Thoracic aorta (tissue), 2 donors: ENCODE data around the gene MED1. TPM values are rescaled to one million over a fixed set of nuclear protein-coding genes. Genes with fewer than 3 reads are reported as not detected.
"Not testable (repeated sequence)": the region's sequence is repeated elsewhere in the genome, so short reads cannot be mapped to it uniquely, and the experiment has no call there.

ENCODE experiments used
- ATAC-seq: fragments of 150-250 bp; one replicate; pipeline ENCODE4 v1.8.0; 2017; ENCODE audit warnings: low read depth; ENCODE audit not compliant: insufficient number of reproducible peaks, low FRiP score
- DNase-seq: peaks from one replicate; pipeline ENCODE4 v3.0.0-alpha.2; 2020; ENCODE audit warnings: low spot score
- H3K27ac ChIP-seq, 2 donors: fragments of 200-600 bp; sonication (generic); 1 replicate in 1 of 2; 2 replicates in 1 of 2; pipeline ENCODE4 v1.5.1; 2016; ENCODE audit warnings: mild to moderate bottlenecking in 2 of 2, moderate library complexity in 2 of 2
- H3K27me3 ChIP-seq: fragments of 200-600 bp; sonication (generic); replicated peaks from 2 replicates; pipeline ENCODE4 v1.6.0; 2016; ENCODE audit warnings: mild to moderate bottlenecking; ENCODE audit not compliant: insufficient read depth
- H3K36me3 ChIP-seq: fragments of 200-600 bp; sonication (generic); one replicate; pipeline ENCODE4 v1.5.1; 2016
- H3K4me1 ChIP-seq, 2 donors: fragments of 200-600 bp; sonication (generic); 1 replicate in 1 of 2; 2 replicates in 1 of 2; pipeline versions ENCODE4 v1.5.1 to v1.6.0; 2016; ENCODE audit warnings: low read depth in 2 of 2, mild to moderate bottlenecking in 1 of 2; ENCODE audit not compliant: control insufficient read depth in 1 of 2
- H3K4me3 ChIP-seq: fragments of 200-600 bp; sonication (generic); 2 replicates; pipeline ENCODE4 v1.5.1; 2016; ENCODE audit warnings: mild to moderate bottlenecking
- H3K9me3 ChIP-seq: fragments of 200-600 bp; sonication (generic); 2 replicates; pipeline ENCODE4 v1.5.1; 2016
- CTCF ChIP-seq: fragments of 200-600 bp; sonication (generic); IDR thresholded peaks from one replicate; pipeline ENCODE4 v1.5.1; 2019; ENCODE audit warnings: antibody characterized with exemption
- total RNA-seq, 2 donors: library from RNA; depleted of rRNA; stranded (reverse); fragments of >200 nt; gene quantifications; one replicate each; pipeline versions ENCODE4 v1.1.0 to v1.2.3, GENCODE V29; 2016

MED1 gene
- total RNA-seq, 2 donors from 2014 or later: 18.1 to 29.0 TPM

DNA sequence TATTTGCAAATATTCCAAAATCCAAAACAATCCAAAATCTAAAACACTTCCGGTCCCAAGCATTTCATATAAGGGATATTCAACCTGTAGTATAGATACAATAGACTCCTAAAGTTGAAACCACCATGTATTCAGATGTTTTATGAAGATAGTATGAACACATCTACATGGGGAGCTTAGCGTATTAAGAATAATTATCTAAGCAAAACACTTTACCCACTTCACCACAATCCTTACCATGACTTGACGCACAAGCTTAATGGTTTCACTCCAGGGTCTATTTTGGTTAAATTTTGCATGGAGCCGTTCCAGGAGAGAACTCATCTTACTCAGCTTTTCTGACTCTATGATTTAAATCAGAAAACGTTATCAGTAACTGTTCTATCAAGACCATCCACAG is 3.5 kb downstream of the MED1 start:
- Histone ChIP-seq H3K9me3 (no peaks in the 10 kb centered on the region), H3K36me3 (peaks cover 32% of the 10 kb centered on the region), H3K27ac (no peak overlapping the region), H3K4me1 (peaks cover 7 to 13% of the 10 kb centered on the region in 2 donors), H3K4me3 (no peak overlapping the region), H3K27me3 (no peaks in the 10 kb centered on the region)
- no peak for TF ChIP-seq CTCF
- DNase-seq: no peak
- no peak for ATAC-seq

- H3K9me3 ChIP-seq: no peaks in the 10 kb centered on the region
- H3K4me1 ChIP-seq: no peaks in the 10 kb centered on the region
- TF ChIP-seq CTCF: no peak
- H3K27ac ChIP-seq: no peak overlapping the region
- DNase-seq: no peak
- peaks cover 68% of the 10 kb centered on the region for H3K36me3 ChIP-seq
- no peaks in the 10 kb centered on the region for H3K27me3 ChIP-seq
- no peak for ATAC-seq
- no peak overlapping the region for H3K4me3 ChIP-seq
Observed at GRCh38 chr17:39443326-39443725, 7.7 kb downstream of the MED1 start.

DNA sequence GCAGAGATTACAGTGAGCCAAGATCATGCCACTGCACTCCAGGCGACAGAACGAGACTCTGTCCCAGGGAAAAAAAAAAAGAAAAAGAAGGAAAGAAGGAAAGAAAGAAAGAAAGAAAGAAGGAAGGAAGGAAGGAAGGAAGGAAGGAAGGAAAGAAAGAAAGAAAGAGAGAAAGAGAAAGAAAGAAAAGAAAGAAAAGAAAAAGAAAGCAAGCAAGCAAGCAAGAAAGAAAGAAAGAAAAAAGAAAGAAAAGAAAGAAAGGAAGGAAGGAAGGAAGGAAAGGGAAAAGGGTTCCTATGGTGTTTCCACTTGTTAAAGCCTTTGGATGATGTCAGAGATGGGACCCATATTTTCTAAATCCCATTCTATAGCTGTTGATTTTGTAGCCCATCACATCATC is 11.2 kb downstream of the MED1 start:
- peaks cover 67% of the 10 kb centered on the region for H3K36me3 ChIP-seq
- ATAC-seq, H3K4me1 ChIP-seq, H3K9me3 ChIP-seq, H3K27me3 ChIP-seq, H3K4me3 ChIP-seq, DNase-seq, H3K27ac ChIP-seq: not testable (repeated sequence)

DNA sequence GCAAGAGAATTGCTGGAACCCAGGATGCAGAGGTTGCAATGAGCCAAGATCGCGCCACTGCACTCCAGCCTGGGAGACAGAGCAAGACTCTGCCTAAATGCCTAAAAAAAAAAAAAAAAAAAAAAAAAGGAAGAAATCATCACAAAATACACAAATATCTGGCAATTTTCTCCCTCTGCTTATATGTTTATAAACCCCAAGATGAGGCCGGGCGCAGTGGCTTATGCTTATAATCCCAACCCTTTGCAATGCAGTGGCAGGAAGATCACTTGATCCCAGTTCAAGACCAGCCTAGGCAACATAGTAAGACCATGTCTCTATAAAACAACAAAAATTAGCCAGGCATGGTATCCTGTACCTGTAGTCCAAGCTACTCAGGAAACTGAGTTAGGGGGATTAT is 21.5 kb downstream of the MED1 start:
- TF ChIP-seq CTCF: no peak
- no peak overlapping the region for H3K4me3 ChIP-seq
- H3K4me1 ChIP-seq: no peaks in the 10 kb centered on the region
- no peak for ATAC-seq
- no peaks in the 10 kb centered on the region for H3K27me3 ChIP-seq
- DNase-seq: no peak
- peaks cover 56% of the 10 kb centered on the region for H3K36me3 ChIP-seq
- no peak overlapping the region for H3K27ac ChIP-seq
- H3K9me3 ChIP-seq: no peaks in the 10 kb centered on the region

DNA sequence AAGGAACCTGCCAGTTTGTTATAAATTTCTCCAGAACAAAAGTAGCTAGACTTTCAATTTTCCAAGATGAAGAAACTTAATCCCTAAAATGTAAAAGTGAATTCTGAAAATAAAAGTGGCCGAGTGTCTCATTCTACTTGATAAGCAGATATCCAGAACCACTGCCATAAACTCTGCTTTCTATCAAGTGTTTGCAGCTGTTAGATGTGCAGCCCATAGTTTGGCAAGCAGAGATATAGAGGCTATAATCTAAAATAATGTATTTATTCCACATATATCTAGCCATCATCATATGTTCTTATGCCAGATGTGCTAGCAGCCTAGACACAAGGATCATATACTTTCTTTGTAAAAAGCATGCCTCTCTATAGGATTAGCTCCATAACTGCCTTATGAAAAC is 34.9 kb downstream of the MED1 start:
- ATAC-seq (no peak), DNase-seq (no peak)
- Histone ChIP-seq H3K27ac (no peak overlapping the region), H3K9me3 (no peaks in the 10 kb centered on the region), H3K36me3 (peaks cover 37% of the 10 kb centered on the region), H3K4me3 (no peak overlapping the region), H3K4me1 (no peaks in the 10 kb centered on the region), H3K27me3 (no peaks in the 10 kb centered on the region)
- TF ChIP-seq CTCF: no peak

DNA sequence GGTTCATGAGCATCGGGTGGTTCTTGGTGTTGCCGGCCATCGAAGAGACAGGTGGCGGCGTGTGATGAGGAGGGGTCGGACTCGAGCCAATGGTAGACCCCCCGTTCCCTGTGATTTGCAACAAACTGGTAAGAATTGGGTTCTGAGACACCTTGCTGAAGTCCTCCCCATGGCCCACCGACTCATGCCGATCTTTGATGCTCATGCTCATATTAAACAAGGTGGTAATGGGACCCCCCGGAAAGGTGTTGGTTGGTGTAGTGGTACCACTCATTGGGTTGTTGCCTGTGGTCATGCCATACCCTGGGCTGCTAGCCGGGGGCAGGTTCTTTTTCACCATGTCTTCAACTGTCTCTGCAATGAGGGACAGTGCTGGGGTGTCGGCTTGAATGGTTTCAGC is 40.8 kb downstream of the MED1 start:
- Histone ChIP-seq H3K27me3 (no peaks in the 10 kb centered on the region), H3K4me3 (no peak overlapping the region), H3K27ac (no peak overlapping the region), H3K4me1 (no peaks in the 10 kb centered on the region), H3K9me3 (no peaks in the 10 kb centered on the region), H3K36me3 (peaks cover 57% of the 10 kb centered on the region)
- ATAC-seq: no peak
- TF ChIP-seq CTCF: no peak
- DNase-seq: no peak
